ENCODE results near the gene PGM3. TPM values are rescaled to one million over a fixed set of nuclear protein-coding genes. Genes with fewer than 3 reads are reported as not detected.

PGM3 gene
- total and polyA plus RNA-seq, 11 donors: 3.8 to 25.1 (median 15.8) TPM

- no peak overlapping the region for H3K27ac ChIP-seq
- no peak overlapping the region for H3K4me3 ChIP-seq
- H3K4me1 ChIP-seq: no peaks in the 10 kb centered on the region
- H3K9me3 ChIP-seq: no peaks in the 10 kb centered on the region
- intact Hi-C loops (cut with DNase I): loop anchor here in 1 of 10 donors (5.0 kb wide), 1 partner anchor 35 kb away; no protein-coding TSS in a partner anchor
- TF ChIP-seq POLR2A (IDR thresholded peaks at IDR 0.05): no peak
- TF ChIP-seq CTCF (IDR thresholded peaks at IDR 0.05): no peak
- H3K27me3 ChIP-seq: no peaks in the 10 kb centered on the region
- ATAC-seq (no peak), DNase-seq (no peak)
- peaks cover 0 to 100% (median 86%) of the 10 kb centered on the region in 9 donors for H3K36me3 ChIP-seq
- 88 to 95% (median 92%) methylated on average over 3 of the region's 3 CpGs for WGBS, 4 donors
Observed at GRCh38 chr6:83132121-83132520, 60.9 kb downstream of the PGM3 start.

- peaks cover 0 to 100% (median 96%) of the 10 kb centered on the region in 9 donors for H3K36me3 ChIP-seq
- no peak overlapping the region for H3K4me3 ChIP-seq
- H3K4me1 ChIP-seq: no peaks in the 10 kb centered on the region
- H3K9me3 ChIP-seq: no peaks in the 10 kb centered on the region
- TF ChIP-seq POLR2A (IDR thresholded peaks at IDR 0.05) (no peak), CTCF (IDR thresholded peaks at IDR 0.05) (no peak)
- intact Hi-C loops (cut with DNase I): no loop called here
- no peak for ATAC-seq
- no peak for DNase-seq
- H3K27me3 ChIP-seq: no peaks in the 10 kb centered on the region
- no peak overlapping the region for H3K27ac ChIP-seq
- 95 to 100% (median 98%) methylated on average over 2 of the region's 2 CpGs for WGBS, 4 donors
Observed at GRCh38 chr6:83127976-83128375, 65.1 kb downstream of the PGM3 start.

- Histone ChIP-seq H3K4me3 (no peak overlapping the region), H3K36me3 (peaks cover 0 to 100% (median 97%) of the 10 kb centered on the region in 9 donors), H3K4me1 (no peaks in the 10 kb centered on the region), H3K9me3 (no peaks in the 10 kb centered on the region), H3K27ac (no peak overlapping the region), H3K27me3 (no peaks in the 10 kb centered on the region)
- 91 to 95% (median 94%) methylated on average over 5 of the region's 5 CpGs for WGBS, 4 donors
- TF ChIP-seq CTCF (IDR thresholded peaks at IDR 0.05): no peak
- no peak for TF ChIP-seq POLR2A (IDR thresholded peaks at IDR 0.05)
- intact Hi-C loops (cut with DNase I): no loop called here
- DNase-seq: no peak
- no peak for ATAC-seq
Observed at GRCh38 chr6:83127258-83127657, 65.8 kb downstream of the PGM3 start.

GRCh38 chr6:83126807-83127206 lies 66.3 kb downstream of the PGM3 start:
- Histone ChIP-seq H3K27ac (no peak overlapping the region), H3K9me3 (no peaks in the 10 kb centered on the region), H3K36me3 (peaks cover 0 to 100% (median 97%) of the 10 kb centered on the region in 9 donors), H3K4me3 (no peak overlapping the region), H3K4me1 (no peaks in the 10 kb centered on the region), H3K27me3 (no peaks in the 10 kb centered on the region)
- TF ChIP-seq POLR2A (IDR thresholded peaks at IDR 0.05) (no peak), CTCF (IDR thresholded peaks at IDR 0.05) (no peak)
- WGBS, 4 donors: 93 to 97% (median 94%) methylated on average over 5 of the region's 5 CpGs
- DNase-seq (no peak), ATAC-seq (no peak)
- intact Hi-C loops (cut with DNase I): no loop called here

Measured in heart left ventricle (tissue), 16 donors.